NCI-H526 (cell line): ENCODE measurements around the gene PDE9A.

Experiments used
- DNase-seq, 2 experiments: peaks; one replicate each; lab custom pipeline; 2025; lab: John Stamatoyannopoulos, UW

Gene PDE9A

DNA sequence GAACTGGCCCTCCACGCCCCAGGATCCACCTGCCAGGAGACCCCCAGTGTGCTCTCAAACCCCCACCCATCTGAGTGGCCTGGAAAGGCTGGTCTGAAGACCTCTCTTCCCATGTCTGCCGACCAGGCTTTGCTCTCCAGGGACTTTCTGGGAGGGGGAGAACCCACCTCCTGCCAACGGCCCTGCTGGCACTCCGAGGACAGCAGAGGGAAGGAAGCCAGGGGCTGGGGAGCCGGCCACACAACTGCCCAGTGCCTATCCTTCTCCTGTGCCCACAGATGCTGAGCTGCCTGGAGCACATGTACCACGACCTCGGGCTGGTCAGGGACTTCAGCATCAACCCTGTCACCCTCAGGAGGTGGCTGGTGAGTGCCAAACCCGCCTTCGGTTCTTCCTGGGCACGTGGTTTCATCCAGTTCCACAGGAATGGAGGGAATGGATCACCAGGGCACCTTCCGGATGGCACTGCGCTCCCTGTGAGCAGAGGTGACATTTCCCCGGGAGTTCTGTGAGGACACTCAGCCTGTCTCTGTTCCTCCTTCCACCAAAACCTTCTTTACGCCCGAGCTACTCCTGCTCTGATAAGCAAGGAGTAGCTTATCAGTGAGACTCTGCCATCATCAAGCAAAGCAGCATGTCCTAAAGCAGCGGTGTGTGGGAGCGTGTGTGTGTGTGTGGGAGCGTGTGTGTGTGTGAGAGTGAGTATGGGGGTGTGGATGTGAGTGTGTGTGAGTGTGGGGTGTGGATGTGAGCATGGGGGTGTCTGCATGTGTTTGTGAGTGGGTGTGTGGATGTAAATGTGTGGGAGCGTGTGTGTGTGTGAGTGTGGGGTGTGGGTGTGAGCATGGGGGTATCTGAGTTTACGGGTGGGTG lies 105.5 kb downstream of the PDE9A start:
- no peak for DNase-seq

DNA sequence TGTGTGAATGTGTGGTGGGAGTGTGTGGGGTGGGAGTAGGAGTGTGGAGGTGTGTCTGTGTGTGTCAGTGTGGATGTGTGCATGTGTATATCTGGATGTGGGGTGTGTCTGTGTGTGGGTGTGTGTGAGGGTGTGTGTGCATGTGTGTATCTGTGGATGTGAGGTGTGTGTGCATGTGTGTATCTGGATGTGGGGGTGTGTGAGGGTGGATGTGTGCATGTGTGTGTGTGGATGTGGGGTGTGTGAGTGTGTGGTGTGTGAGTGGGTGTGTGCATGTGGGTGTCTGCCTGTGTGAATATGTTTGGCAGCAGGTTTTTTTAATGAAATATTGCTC lies 106.1 kb downstream of the PDE9A start:
- DNase-seq, result no peak

DNA sequence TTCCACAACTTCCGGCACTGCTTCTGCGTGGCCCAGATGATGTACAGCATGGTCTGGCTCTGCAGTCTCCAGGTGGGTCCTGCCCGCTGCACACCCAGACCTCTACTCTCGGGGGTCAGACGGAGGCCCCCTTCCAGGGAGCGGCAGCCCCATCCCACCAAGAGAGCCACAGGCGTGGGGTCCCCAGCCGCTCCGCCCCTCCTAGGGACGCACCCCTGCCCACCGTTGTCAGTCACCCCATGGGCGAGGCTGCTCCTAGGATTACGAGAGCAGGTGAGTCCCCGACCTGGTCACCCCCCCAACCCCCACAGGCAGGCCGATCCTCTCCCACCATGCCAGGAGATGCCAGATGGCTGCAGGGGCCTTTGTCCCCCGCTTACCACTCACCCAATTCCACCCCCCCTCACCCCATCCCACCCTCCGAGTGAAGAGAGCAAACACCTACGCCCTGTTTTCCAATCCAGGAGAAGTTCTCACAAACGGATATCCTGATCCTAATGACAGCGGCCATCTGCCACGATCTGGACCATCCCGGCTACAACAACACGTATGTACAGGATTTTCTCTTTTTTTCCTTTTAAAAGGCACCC lies 107.0 kb downstream of the PDE9A start:
- DNase-seq, result no peak

DNA sequence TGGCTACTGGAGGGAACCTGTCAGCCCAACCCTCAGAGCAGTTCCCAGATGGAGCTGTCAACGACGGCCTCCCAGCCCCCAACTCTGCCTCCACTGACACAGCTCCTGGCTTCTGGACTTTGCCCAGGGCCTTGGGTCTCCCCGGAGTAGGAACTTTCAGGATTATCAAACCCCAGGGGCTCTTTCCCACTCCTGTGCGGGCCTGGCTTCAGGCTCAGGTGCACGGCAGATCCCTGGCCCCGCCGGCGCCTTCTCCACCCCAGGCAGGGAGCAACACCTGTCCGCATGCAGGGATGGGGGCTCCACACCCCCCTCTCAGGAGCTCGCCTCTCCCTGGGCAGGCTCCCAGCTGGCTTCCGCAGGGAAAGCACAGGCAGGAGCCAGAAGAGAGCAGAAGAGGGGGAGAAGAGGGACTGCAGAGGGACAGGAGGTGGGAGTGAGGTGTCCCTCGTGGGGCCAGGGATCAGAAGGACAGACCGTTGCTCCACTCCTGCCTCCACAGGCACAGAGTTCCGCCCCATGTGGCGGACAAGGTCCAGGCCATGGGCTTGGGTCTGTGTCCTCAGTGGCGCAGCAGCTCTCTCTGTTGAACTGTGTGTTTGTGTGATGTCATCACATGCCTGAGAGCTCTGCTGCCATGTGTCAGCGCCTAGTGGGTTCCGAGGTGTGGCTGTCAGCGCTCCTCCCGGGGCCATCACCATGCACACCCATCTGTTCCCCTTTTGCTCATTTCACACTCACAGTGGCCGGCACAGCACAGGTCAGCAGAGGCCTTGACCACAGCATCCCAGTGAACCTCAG lies 107.7 kb downstream of the PDE9A start:
- peak in 1 of 2 experiments; percentile 71 for DNase-seq

DNA sequence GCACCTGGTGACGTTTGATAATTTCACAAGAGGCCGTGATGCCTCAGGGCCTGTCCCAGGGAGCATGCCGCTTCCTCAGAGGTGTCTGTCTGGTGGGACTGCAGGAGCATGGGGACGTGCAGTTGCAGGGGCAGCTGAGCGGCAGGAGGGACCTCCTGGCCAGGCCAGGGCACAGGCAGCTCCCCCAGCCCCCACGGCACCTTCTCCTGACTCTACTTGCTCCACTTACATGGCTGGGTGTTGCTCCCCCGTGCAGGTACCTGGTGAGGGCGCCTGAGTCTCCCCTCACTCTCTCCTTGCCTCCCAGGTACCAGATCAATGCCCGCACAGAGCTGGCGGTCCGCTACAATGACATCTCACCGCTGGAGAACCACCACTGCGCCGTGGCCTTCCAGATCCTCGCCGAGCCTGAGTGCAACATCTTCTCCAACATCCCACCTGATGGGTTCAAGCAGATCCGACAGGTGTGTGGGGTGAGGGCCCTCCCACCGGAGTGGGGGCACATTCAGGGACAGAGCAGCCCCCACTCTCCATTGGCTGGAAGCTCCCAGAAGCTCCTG lies 108.4 kb downstream of the PDE9A start:
- DNase-seq, result no peak

DNA sequence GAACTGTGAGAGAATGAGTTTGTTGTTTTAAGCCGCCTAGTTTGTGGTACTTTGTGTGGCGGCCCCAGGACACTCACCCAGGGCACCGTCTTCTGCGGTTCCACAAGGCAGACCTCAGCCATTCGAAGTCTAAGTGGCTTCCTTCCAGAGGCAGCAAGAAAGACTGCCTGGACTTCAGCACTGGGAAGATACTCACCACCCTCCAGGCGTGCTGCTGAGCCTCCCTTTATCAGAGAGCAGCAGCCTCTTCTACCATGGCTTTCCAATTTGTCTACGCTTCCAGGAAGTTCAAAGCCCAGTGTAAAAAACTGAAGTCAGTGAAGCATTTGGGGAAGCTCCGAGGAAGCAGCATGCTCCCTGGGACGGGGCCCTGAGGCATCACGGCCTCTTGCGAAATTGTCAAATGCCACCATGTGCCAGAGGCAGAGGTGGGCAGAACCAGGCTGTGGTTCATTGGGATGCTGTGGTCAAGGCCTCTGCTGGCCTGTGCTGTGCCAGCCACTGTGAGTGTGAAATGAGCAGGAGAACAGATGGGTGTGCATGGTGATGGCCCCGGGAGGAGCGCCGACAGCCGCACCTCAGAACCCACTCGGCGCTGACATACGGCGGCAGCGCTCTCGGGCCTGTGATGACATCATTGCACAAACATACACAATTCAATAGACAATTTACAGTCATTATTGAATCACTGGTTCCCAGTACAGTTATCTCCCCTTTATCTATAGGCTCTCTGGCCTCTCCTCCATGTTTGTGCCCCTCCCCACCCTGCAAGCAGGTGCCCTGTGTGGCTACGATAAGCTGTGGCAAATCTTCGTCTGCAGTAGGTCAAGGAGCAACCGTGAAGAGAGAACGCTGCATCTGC lies 110.4 kb downstream of the PDE9A start:
- DNase-seq, result no peak

DNA sequence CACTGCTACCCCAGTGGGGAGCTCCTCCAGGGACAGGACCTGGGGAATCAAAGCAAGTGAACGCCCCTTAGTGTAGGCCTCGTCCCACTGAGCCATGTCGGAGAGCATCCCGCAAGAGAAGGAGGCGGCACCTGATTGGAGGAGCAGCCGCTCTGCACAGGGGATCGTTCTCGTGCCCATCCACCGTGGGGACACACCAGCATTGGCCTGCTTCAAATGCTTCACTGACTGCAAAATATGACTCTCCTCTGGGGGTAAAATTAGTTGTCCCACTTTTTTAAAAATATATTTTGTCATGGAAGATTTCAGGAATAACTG lies 111.0 kb downstream of the PDE9A start:
- DNase-seq, result no peak

DNA sequence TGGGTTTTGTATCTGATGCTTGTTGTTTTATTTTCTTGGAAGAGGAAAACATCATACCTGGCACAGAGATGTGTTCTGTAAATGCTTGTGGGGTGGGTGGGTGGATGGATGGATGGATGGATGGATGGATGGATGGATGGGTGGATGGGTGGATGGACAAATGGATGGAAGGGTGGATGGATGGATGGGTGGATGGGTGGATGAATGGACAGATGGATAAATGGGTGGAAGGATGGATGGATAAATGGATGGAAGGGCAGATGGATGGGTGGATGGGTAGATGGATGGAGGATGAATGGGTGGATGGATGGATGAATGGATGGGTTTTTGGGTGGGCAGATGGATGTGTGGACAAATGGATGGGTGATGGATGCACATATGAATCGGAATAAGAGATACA lies 111.5 kb downstream of the PDE9A start:
- DNase-seq, result no peak

DNA sequence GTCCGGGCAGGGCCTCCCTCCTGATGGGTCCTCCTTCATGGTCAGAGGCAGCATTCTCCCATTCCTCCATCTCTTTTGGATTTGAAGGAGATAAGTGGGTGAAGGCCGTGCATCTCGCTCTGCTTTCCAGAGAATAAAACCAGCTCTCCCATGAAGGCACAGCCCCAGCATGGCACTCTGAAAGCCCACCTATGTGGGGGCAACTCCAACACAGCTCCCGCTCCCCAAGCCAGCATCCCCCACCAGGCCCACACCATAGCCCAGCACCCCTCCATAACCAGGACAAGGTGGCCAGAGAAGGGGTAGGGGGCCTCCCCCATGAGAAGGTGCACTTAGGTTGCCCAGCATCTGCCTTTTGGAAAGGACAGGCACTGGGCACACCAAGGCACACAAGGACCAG lies 112.2 kb downstream of the PDE9A start:
- DNase-seq, result no peak

DNA sequence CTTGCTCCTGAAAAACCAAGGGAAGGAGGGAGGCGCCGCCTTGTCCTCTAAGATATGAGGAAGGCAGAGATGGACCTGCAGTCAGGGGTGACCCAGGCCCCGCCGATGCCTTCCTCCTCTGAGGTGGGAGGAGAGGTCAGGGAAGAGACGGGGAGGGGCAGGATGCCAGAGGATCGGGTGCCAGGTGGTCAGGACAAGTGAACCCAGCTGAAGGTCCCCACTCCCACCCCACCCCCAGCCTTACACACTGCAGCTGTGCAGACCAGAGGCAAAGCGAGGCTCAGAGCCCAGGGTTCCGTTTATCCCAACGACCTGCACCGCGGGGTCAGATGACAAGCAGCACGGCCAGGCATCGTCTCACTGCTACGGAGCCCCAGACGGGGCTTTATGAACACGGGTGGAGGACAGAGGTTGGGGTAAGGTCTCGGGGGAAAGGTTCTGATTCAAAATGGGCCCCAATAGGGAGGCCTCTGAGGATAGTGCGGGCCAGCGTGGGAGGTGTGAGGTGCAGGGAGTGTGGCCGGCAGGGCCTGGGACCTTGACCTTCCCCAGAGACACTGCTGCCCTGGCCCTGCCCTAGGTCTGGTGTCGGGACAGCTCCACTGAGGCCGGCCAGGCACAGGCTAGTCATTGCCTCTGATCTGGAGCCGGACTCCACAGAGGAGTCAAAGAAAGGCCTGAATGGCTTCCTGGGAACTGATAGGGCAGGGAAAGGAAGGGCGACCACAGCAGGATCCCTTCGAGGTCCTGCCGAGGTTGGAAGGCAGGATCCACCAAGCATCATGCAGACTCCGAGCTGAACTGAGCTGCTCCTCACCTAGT lies 113.5 kb downstream of the PDE9A start:
- no peak for DNase-seq

DNA sequence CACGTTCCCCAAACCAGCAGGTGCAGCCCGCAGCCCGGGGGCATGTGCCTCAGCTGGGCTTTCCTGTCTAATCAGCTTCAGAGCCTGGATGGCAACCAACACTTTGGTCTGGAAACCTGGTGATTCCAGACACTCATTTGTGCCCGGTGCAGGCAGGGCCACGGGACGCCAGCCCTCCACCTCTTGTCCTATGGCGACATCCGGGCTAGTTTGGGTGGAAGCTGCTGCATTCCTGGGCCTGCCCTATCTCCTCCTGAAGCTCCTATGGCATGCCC lies 114.1 kb downstream of the PDE9A start:
- DNase-seq, result no peak

DNA sequence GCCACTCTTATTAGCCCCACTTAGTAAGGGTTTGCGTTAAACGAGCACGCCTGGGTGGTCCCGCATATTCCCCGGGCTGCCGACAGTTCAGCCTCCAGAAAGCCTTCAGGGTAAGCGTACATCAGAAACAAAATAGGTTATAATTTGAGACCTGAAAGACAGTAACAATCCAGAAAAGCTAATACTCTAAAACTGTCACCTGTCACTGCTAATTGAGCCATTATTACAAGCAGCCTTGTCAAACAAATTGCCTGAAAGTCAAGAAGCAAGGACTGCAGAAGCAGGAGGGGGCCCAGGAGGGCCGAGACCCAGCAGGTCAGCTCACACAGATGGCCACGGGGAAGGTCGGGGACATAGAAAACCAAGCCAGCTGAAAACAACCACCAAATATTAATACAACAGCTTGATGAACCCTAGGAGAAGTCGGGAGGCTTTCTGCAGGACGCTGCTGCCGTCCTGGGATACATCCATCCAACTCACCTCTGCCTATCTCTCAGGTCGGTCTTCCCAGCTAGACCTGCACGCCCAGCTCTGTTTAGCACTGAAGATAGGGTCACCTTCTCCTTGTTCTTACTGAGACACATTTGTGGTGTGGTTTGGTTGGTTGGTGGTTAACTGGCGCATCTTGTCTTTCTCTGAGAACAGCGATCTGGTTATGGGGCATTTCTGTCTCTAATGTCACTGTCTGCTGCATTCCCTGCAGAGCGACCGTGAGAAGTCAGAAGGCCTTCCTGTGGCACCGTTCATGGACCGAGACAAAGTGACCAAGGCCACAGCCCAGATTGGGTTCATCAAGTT lies 115.1 kb downstream of the PDE9A start:
- no peak for DNase-seq

DNA sequence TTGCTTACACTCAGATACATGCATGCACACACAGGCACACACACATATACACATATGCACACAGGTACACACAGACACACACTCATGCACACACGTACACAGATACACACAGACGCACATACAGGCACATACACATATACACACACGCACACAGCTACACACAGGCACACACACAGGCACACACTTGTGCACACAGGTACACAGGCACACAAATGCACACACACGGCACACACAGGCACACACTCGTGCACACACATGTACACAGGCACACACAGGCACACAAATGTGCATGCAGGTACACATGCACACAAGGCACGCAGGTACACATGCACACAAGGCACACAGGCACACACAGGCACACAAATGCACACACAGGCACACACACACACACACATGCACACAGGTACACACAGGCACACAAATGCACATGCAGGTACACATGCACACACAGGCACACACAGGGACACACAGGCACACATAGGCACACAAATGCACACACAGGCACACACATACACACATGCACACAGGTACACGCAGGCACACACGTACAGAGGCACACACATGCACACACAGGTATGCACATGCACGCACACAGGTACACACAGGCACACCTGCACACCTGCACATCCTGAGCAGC lies 115.9 kb downstream of the PDE9A start:
- DNase-seq, result no peak

DNA sequence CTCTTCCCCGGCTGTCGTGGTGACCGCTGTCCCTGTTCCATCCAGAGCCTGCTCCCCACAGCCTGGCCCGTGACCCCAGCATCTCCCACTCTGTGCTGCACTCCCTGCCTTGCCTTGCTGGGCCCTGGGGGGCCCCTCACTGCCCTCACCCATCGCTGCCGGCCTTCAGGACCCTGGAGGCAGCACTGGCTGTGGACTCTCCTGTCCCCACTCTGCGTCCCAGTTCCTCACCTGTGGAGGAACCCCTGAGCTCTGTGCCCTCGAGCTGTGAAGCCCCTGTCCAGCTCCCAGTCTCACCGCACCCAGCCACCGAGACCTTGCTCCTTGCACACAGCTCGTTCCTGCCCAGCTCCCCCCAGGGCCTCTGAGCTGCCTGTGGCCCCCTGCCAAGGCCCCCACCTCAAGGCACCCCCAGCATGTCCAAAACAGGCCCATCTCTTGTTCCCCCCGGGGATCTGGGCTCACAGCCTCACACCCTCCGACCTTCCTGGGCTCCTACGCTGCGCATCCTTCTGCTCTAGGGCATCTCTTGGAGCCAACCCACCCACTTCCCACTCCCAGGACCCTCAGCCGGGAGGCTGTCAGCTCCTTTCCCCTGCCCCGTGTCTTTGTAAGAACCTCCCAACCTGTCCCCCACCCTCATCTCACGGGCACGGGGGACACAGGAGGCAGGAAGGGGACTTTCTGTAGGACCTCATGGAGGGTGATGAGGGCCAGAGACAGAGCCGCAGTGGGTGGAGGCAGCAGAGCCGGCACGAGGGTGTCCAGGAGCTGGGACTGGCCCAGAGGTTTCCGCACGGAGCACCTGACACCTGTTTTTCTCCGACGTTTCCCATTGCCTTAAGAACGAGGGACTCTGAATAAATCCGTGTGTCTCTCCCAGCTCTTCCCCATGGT lies 116.6 kb downstream of the PDE9A start:
- DNase-seq, result no peak

DNA sequence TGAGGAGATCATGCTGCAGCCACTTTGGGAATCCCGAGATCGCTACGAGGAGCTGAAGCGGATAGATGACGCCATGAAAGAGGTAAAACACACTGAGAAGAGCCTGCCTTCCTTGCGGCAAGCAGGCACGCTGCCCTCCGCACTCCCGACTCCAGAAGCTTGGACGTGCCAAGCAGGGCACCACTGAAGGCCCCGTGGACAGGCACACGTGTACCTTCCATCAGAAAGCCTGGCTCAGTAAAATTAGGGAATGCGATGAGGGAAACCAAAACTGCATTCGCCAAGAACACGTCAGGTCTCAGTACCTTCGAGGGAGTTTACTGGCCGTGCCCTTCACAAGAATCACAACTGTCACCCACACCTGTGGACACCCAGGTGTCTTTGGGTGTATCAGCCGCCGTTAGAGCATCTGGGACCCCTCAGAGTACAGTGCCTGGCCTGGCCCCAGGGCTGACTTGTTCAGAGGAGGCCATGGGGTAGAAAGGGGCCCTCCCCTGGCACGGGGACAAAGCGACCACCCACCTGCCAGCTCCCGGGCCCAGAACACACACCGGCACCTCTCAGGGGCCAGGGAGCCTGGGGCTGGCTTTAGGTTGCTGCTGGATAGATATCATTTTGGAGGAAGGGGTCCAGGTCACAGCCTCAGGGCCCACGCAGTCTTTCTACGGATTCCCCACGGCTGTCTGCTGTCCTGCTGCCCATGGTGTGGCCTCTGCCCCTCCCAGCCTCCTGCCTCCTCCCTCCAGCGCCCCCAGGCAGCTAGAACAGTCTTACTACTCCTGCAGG lies 117.5 kb downstream of the PDE9A start:
- no peak for DNase-seq

DNA sequence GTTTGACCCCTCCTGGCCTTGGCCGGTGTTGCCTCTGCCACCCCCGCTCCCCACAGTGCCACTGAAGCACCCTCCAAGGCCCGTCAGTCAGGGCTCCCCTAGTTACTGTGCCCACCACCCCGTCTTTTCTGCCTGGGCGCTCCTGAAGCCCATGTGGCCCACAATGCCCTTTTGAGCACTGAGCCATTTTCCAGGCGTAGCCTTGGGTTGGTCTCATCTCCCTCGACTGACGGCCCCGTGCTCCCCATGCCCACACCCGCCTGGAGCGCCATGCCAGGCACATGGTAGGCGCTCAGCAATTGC lies 118.0 kb downstream of the PDE9A start:
- DNase-seq, result no peak

DNA sequence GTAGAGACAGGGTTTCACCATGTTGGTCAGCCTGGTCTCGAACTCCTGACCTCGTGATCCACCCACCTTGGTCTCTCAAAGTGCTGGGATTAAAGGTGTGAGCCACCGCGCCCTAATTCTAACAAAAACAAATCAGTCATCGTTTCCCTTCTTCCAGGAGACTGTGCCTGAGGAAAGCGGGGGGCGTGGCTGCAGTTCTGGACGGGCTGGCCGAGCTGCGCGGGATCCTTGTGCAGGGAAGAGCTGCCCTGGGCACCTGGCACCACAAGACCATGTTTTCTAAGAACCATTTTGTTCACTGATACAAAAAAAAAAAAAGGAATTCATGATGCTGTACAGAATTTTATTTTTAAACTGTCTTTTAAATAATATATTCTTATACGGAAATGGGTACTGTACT lies 121.7 kb downstream of the PDE9A start:
- no peak for DNase-seq

DNA sequence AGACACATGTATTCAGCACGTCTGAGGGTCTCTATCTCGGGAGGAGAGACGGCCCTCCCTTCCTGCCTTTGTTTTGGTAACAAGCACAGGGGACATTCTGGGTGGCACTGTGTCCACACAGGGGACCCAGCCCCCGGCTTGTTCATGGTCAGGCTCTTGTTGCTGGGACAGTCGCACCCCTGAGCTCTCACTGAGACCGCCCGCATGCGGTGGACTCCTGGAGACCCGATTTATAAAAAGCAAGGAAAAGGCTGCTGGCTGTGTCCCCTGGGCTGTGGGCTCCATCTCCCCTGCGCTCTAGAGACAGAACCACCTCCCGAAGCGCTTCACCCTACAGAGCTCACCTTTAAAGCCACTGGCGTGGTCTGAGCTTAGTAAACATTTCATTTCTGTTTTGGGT lies 122.5 kb downstream of the PDE9A start:
- no peak for DNase-seq
